HG03159 (cell line): Measurements from ENCODE around the gene IFT74.

Experiments used
- ATAC-seq: cut with Tn5 transposase; IDR thresholded peaks from one replicate; pipeline ENCODE4 v1.9.1; 2021; ENCODE audit warnings: mild to moderate bottlenecking, moderate library complexity; ENCODE audit not compliant: unreplicated experiment

The IFT74 gene

DNA sequence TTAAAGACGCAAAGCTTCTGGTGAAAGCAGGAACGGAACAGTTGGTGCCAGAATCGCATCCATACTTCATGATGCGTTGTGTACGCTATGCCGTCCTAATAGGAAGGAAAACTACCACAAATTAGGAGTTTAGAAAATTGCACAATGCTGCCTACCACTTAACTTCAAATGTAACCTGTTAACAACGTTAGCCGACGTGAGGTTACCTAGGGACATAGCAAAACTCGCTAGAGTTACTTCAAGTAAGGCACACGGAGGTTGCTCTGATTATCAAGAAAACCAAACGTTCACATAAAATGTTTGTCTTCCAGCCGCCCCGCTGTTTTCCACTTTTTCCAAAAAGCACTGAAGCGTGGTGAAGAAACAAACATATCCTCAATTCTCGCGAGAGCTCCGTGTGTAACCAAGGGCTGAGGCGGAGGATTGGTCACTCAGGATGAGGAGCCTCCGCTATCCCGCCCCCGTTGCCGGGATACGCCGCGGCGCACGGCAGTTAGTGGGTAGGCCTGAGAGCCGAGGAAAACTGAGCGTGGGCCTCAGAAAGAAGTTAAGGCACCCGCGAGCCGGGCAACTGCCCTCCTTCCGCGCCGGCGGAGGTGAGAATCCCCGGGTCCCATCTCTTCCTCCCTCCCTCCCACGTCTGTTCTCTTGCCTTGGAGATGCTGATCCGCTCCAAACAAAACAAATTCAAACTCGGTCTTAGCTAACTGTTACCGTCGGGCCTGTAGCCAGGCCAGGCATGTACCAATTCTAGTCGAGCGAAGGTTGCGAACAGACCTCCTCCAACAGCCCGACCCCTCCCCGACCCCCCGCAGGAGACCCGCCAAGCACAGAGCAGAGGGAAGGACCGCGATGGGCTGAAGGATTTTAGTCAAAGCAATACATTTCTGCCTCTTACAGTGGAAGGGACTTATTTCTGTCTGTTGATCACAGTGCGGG, at the start of gene IFT74:
Gene IFT74, plus strand, starts transcription at position 492 of the 939 bp plus-strand sequence. CDS start 5,556 bp downstream, outside the sequence.
- ATAC-seq: peak; percentile 99

DNA sequence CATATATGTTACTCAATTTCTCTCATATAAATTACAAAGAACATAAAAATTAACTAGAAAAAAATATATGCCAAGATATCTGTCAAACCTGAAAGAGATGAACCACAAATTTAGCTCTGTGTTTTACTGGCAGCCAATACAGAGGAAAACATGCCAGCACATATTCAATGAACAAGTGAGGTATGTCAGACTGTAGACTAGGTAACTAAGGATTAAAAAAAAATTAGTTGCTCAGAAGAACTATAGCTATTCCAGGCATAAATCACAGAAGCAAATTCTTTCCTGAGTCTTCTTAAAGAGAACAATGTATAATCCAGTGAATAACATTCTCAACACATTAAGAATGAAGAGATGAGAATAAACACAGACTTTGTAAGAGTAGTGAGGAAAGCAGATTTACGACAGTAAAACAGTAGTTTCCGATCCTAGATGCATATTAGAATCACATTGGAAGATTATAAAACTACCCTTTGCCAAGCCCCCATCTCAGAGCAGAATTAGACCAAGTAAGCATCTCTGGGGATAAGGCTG, 43.0 kb upstream of the IFT74 start:
- no peak for ATAC-seq

DNA sequence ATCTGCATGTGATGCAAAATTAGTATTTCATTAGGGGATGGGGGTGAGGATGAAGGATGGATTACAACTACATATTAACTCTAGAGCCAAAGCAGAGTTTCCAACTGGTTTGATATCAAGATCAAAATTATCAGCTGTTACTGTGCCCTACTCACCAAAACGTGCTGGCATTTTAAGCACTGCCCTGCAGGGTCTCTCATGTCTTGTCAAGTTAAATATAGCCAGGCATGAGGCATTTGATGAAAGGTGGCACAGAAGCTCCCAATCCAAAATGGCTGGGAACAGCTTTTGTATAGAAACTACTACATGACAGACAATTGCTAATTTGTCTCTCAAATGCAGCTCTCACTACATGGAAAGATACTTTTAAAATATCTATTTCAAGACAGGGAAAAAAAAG, 36.5 kb upstream of the IFT74 start:
- no peak for ATAC-seq

DNA sequence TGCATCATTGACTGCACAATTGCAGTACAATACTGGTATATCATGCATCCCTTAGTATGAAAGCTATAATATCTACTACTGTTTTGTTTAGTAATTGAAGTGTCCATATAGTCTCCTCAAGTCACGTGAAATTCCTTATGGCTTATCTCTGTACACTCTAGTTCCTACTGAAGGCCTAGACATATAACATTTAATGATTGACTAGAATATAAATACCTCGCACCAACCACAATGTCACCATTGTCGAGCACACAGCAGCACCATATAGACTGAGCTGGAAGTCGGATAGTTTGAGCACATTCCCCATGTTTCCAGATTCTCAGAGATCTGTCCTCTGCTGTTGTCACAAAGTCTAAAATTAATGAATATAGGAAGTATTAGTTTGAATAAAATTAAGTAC, 30.6 kb upstream of the IFT74 start:
- ATAC-seq: no peak

DNA sequence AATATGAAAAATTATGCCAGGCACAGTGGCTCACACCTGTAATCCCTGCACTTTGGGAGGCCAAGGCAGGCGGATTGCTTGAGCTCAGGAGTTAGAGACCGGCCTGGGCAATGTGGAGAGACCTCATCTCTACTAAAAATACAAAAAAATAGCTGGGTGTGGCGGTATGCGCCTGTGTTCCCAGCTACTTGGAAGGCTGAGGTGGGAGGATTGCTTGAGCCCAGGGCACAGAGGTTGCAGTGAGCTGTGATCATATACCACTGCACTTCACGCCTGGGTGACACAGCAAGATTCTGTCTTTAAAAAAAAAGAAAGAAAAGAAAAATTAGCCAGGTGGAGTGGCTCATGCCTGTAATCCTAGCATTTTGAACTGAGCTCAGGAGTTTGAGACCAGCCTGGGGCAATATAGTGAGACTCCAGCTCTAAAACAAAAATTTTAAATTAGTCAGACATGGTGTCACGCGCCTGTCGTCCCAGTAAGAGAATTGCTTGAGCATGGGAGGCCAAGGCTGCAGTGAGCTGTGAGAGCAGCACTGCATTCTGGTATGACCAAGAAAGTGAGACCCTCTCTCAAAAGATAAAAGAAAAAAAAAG, 27.2 kb upstream of the IFT74 start:
- ATAC-seq: no peak

DNA sequence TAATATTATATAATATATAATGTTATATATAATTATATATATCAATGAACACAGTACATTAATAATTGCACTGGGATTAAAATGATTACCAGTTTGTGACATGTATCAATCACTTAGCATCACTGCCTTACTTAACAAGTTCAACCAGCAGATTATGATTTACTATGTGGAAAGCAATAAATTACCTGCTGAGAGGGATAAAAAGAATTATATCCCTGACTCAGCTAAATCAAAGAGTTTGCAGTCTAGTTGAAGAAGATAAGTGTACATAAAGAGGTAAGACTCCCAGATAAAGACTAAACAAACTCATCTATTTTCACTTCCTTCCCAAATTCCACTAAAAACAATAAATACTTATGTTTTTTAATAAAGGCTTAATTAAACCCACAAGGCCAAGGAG, 20.4 kb upstream of the IFT74 start:
- no peak for ATAC-seq

DNA sequence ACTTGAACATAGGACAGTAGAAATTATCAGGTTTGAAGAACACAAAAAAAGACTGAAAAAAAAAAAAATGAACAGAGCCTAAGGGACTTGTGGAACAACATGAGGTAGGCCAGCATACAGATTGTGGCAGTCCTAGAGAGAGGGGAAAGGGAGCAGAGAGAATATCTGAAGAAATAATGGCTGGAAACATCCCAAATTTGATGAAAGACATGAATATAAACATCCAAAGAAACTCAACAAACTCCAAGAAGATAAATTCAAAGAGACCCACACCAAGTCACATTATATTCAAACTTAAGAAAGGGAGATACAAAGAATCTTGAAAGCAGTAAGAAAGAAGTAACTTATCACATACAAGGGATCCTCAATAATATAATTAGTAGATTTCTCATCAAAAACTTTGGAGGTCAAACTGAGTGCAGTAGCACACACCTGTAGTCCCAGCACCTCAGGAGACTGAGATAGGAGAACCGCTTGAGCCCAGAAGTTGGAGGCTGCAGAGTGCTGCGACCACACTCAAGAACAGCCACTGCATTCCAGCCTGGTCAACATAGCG, 18.3 kb upstream of the IFT74 start:
- no peak for ATAC-seq

DNA sequence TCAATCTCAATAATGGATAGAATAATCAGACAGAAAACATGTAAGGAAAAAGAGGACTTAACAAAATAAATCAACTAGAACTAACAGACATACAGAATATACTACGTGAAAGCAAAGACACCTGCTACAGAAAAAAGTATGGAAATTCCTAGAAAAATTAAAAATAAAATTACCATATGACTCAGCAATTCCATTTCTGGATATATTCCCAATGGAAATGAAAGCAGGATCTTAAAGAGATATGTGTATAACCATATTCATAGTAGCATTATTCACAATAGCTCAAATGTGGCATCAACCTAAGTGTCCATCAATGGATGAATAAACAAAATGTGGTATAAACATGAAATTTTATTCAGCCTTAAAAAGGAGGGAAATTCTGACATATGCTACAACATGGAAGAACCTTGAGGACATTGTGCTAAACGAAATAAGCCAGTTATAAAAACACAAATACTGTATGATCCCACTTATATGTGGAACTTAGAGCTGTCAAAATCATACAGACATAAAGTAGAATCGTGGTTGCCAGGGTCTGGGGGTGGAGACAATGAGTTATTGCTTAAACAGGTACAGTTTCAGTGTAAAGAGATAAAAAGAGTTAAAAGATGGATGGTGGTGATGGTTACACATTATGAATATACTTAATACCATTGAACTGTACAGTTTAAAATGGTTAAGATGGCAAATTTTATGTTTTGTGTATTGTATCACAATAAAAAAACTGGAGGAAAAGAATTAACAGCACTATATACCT, 16.1 kb upstream of the IFT74 start:
- ATAC-seq: no peak

DNA sequence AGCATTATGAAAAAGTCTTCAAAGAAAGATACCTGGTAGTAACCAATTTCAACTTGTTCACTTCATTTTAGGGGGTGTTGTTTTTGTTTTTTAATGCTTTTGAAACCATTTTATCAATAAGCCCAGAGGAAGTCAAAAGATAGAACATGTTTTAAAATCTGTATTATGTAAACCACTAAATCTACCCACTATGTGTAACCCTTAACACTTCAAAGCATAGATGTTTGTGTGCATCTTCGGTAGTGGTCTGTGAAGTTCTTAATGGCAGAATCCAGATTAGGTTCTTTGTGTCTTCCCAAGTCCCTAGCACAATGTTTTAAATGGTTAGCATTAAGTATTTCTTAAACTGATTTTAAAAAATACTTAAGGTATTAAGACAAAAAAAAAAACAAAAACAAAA, 15.4 kb upstream of the IFT74 start:
- no peak for ATAC-seq

DNA sequence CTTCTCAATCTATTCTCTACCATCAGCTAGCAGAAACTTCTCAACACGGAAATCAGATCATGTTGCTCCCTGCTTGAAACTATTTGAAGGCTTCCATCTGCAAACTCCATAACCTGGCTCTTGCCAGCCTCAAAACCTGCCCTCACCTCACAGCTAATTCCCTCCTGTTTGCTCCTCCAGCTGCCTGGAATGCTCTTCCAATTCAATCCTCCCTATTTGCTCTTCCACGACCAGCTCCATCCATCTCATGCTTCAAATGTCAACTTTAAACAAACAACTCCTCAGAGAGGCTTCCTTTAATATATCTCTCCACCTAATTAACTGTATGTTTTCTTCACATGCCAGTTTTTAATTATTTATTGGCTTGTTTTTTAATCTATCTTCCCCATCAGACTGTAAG, 10.6 kb upstream of the IFT74 start:
- no peak for ATAC-seq

DNA sequence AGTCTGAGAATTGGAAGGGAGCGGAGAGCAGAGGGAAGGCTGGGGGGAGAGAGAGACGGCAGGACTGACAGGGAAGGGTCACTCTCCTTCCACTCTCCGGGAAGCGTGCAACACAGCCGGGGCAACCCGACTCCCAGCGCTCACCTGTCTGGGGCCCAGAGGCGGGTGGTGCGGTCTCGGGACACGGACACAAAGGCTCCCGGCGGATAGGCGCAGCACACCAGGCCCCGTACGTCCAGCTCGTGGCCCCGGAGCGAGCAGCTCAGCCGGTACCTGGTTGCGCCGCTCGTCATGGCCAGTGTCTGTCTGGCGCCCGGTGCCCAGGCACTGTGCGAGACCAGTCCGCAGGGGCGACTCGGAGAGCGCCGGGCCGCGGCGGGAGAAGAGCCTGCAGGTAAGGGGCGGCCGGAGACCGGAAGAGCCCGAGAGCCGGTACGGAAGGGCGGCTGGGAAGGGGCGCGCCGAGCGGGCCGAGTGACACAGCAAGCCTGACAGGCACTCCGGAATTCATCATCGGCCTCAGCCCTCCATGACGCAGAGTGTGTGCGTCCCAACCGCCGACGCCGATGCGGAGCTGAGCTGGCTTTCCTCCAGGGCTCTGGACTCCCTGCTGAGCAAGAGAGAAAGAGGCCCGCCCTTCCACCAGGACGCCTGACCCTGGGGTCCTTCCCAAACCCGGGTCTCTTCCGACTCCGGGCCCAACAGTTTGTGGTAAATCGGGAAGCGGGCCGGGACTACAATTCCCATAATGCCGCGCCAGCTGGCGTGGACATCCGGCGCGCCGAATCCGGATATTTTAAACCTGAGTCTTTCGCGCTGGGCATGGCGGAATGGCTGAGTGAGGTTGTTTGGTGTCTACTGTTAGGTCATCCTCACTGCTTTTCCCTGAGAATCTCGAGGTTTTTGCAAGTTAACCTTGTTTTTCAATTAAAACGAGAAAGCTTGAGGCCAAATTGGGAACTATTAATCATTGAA, 9.2 kb upstream of the IFT74 start, which contains the start of gene PLAA:
Gene PLAA, minus strand, starts transcription at position 490 of the 975 bp plus-strand sequence. Its CDS starts 197 bp downstream, at position 293.
- peak; percentile 99 for ATAC-seq

DNA sequence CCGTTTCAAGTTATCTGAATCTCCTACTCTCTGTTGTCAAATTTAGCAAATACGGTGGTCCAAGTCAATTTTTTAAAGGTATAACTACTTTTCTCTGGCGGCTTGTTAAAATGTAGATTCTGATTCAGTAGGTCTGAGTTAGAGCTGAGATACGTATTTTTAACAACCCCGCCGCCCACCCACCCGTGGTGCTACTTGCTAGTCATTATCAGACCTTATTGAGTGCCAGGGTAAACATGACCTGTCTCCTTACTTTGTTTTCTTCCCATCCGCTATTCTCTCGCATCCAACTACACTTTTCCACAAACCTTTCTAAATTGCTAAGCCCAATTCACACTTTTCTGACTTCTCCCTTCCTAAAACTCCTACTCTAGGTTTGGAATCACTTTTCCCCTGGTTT, 8.5 kb upstream of the IFT74 start:
- ATAC-seq: no peak

DNA sequence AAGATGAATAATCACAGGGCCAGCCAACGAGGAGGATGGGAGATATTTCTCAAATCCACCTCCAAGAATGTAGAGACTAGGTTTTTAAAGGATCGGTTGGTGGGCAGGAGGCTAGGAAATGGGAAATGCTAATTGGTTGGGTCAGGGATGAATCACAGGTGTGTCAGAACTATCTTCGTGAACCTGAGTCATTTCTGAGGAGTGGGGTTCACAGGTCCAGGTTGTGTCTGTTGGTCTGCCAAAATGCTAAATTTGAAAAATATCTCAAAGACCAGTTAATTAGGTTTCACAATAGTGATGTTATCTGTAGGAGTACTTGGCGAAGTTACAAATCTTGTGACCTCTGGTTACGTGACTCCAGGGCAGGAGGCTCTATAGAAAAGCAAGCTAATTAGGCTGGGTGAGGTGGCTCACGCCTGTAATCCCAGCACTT, 6.6 kb upstream of the IFT74 start:
- ATAC-seq: no peak

DNA sequence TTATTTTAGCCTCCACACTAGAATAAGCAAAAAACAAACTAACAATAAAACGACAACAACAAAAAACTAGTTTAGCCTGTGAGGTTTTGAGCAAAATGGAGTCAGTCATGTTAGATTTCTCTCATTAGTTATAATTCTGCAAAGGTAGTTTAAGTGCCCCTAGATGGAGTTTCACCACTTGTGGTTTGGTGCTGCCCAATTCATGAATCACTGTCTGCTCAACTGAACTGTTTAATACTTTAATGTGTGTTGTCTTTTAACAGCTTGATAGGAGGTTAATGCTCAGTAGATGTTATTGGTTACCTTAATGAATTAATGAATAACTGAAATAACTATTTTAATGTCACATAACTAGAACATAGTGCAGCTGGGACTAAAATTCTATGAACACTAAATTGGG, 5.7 kb upstream of the IFT74 start:
- no peak for ATAC-seq

DNA sequence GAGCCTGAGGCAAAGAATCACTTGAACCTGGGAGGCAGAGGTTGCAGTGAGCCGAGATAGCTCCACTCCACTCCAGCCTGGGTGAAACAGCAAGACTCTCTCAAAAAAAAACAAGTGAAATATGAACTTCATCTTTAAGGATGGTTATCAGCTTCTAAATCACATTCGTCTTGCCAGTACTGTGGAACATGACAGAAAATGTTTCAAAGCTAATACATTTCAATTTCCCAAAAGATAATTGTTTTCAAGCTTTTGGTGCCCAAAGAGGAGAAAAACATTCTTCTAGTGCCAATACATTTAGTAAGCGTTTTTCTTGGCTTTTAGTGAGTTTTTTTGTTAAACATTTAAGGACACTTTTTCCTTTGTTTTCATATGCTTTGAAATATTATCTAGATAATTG, 4.4 kb upstream of the IFT74 start:
- ATAC-seq: no peak

DNA sequence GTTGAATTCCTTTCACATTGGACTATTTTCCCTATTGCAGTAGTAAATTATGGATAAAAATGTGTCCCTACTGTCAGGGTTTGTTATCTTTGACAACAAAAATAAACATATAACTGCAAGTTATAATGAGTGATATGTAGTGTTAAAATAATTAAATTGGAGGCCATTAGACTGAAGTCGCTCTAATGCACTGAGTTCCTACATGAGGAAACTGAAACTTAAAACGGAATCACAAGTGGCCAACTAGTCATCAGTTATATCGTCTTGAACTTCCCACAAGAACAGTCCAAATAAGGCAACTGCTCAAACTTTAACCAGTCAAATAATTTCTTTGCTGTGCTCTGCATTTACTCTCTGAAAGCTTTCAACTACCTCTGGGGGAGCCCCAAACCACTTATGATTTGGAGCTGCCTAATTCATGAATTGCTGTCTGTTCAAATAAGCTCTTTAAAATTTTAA, 2.1 kb upstream of the IFT74 start:
- ATAC-seq: no peak

DNA sequence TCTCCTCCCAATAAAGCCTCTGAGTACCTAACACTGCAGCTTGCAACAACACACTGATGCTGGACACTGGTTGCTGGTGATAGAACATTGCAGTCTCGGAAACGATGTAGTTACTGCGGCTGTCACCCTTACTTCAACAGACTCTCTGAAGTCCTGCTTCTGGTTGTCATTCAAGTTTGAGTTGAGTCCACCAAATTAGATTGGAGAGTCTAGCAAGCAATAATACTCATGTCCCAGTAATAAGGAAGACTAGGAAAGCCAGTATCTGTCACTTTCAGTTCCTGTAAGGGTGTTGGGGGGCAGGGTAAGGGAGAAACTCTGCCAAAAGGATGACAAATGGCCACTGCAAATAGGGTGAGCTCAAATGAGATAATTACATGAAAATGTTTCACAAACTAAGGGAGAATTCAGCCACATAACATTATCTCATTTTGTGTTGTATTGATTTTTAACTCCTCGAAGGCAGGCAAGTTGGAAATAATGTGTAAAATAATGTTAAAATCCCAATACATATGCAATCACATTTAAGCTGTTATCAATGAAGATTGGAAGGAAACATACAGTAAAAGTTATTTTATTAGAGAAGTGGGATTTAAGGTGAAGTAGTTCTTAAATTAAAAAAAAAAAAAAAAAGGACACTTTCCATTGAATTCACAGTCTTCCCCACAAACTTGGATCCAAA, 849 bp upstream of the IFT74 start:
- ATAC-seq: no peak

DNA sequence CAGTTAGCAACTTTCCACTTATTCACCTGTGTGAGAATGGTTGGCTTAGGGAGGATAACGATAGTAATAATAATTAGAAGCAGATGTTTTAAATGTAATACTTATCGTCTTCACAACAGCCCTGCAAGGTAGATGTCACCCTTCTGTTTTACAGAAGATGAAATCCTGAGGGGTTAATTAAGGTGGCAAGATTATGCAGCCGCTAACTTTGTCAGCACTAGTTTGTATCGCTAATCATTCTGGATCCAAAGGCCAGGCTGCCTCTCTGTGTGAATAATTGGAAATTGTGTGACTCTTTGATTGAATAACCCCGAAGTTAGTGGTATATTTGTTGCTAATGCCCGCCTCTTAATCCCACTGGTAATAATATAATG, 635 bp downstream of the IFT74 start:
- no peak for ATAC-seq

DNA sequence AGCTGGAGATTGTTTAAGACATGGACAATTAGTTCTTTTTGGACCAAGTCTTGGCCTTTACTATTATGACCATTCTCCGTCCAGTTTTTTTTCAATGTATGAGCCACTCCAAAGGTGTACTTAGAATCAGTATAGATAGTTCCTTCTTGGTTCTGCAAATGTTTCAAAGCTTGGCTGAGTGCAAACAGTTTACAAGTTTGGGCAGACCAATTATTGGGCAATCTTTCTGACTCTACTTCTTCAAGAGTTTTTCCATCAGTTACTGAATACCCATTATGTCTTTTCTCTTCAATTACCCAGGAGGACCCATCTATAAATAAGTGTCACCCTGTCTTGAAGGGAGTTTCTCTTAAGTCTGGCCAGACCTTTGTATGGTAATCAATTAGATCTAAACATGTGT, 15.5 kb downstream of the IFT74 start:
- no peak for ATAC-seq
